Measurements from ENCODE around the gene RBM24. TPM values are rescaled to one million over a fixed set of nuclear protein-coding genes. Genes with fewer than 3 reads are reported as not detected.

Gene RBM24
- total and polyA plus RNA-seq, 9 of the 15 experiments (the other 6 are each of a cell fraction or from before 2014, with no cell fraction given) = not detected

DNA sequence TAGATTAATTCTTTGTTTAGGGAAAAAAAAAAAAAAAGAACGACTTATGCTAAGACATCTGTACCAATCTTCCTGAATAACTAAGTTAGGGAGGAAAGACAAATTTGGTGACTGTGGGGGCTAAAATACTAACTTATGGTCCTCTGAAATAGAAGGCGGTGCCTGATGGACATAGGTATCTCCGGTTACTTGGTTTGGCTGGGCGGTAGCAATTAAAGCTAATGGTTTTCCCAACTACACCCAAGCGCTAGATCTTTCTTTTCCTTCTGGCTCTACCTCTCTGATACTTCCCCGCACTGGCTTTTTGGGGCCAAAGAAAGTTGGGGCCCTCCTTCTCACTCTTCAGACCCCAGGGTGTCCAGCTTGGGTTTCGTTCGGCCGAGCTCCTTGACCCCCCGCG, 1.0 kb upstream of the RBM24 start (continued):
- TF ChIP-seq, protein P1, sequence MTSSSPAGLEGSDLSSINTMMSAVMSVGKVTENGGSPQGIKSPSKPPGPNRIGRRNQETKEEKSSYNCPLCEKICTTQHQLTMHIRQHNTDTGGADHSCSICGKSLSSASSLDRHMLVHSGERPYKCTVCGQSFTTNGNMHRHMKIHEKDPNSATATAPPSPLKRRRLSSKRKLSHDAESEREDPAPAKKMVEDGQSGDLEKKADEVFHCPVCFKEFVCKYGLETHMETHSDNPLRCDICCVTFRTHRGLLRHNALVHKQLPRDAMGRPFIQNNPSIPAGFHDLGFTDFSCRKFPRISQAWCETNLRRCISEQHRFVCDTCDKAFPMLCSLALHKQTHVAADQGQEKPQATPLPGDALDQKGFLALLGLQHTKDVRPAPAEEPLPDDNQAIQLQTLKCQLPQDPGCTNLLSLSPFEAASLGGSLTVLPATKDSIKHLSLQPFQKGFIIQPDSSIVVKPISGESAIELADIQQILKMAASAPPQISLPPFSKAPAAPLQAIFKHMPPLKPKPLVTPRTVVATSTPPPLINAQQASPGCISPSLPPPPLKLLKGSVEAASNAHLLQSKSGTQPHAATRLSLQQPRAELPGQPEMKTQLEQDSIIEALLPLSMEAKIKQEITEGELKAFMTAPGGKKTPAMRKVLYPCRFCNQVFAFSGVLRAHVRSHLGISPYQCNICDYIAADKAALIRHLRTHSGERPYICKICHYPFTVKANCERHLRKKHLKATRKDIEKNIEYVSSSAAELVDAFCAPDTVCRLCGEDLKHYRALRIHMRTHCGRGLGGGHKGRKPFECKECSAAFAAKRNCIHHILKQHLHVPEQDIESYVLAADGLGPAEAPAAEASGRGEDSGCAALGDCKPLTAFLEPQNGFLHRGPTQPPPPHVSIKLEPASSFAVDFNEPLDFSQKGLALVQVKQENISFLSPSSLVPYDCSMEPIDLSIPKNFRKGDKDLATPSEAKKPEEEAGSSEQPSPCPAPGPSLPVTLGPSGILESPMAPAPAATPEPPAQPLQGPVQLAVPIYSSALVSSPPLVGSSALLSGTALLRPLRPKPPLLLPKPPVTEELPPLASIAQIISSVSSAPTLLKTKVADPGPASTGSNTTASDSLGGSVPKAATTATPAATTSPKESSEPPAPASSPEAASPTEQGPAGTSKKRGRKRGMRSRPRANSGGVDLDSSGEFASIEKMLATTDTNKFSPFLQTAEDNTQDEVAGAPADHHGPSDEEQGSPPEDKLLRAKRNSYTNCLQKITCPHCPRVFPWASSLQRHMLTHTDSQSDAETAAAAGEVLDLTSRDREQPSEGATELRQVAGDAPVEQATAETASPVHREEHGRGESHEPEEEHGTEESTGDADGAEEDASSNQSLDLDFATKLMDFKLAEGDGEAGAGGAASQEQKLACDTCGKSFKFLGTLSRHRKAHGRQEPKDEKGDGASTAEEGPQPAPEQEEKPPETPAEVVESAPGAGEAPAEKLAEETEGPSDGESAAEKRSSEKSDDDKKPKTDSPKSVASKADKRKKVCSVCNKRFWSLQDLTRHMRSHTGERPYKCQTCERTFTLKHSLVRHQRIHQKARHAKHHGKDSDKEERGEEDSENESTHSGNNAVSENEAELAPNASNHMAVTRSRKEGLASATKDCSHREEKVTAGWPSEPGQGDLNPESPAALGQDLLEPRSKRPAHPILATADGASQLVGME (CRISPR knock-in tag; IDR thresholded peaks at IDR 0.05) = no peak
- TF ChIP-seq, protein P2, sequence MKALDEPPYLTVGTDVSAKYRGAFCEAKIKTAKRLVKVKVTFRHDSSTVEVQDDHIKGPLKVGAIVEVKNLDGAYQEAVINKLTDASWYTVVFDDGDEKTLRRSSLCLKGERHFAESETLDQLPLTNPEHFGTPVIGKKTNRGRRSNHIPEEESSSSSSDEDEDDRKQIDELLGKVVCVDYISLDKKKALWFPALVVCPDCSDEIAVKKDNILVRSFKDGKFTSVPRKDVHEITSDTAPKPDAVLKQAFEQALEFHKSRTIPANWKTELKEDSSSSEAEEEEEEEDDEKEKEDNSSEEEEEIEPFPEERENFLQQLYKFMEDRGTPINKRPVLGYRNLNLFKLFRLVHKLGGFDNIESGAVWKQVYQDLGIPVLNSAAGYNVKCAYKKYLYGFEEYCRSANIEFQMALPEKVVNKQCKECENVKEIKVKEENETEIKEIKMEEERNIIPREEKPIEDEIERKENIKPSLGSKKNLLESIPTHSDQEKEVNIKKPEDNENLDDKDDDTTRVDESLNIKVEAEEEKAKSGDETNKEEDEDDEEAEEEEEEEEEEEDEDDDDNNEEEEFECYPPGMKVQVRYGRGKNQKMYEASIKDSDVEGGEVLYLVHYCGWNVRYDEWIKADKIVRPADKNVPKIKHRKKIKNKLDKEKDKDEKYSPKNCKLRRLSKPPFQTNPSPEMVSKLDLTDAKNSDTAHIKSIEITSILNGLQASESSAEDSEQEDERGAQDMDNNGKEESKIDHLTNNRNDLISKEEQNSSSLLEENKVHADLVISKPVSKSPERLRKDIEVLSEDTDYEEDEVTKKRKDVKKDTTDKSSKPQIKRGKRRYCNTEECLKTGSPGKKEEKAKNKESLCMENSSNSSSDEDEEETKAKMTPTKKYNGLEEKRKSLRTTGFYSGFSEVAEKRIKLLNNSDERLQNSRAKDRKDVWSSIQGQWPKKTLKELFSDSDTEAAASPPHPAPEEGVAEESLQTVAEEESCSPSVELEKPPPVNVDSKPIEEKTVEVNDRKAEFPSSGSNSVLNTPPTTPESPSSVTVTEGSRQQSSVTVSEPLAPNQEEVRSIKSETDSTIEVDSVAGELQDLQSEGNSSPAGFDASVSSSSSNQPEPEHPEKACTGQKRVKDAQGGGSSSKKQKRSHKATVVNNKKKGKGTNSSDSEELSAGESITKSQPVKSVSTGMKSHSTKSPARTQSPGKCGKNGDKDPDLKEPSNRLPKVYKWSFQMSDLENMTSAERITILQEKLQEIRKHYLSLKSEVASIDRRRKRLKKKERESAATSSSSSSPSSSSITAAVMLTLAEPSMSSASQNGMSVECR (CRISPR knock-in tag; IDR thresholded peaks at IDR 0.05) = no peak
